NCI-H2107 treated with DMSO at 0.1 percent for 48 hours (cell line): ENCODE data around the gene ARID1B.
A peak's percentile ranks its signal among the peaks of the same experiment; 100 is the strongest.

ENCODE experiments used
- DNase-seq: peaks from one replicate; lab custom pipeline; 2025; ENCODE audit not compliant: unreplicated experiment; lab: John Stamatoyannopoulos, UW

The ARID1B gene

GRCh38 chr6:156776840-156777576 lies at the start of gene ARID1B:
ARID1B (plus strand) TSS chr6:156777378; CDS start chr6:156777681, 303 bp downstream.
- DNase-seq, result peak; percentile 54

GRCh38 chr6:156727715-156728385 lies 49.3 kb upstream of the ARID1B start:
- DNase-seq, result no peak

- DNase-seq, result no peak
These were observed 47.9 kb upstream of the ARID1B start for GRCh38 chr6:156729248-156729647.

- peak; percentile 36 for DNase-seq
These were observed 45.8 kb upstream of the ARID1B start for GRCh38 chr6:156731396-156731795.

- DNase-seq, result no peak
These were observed 41.4 kb upstream of the ARID1B start for GRCh38 chr6:156735751-156736150.

GRCh38 chr6:156740604-156741003 lies 36.6 kb upstream of the ARID1B start:
- DNase-seq, result no peak

GRCh38 chr6:156741287-156742073 lies 35.7 kb upstream of the ARID1B start:
- no peak for DNase-seq

GRCh38 chr6:156747715-156748114 lies 29.5 kb upstream of the ARID1B start:
- no peak for DNase-seq

GRCh38 chr6:156748504-156748903 lies 28.7 kb upstream of the ARID1B start:
- DNase-seq, result no peak

GRCh38 chr6:156752666-156753301 lies 24.4 kb upstream of the ARID1B start:
- DNase-seq, result no peak

- DNase-seq, result no peak
These were observed 20.3 kb upstream of the ARID1B start for GRCh38 chr6:156756630-156757610.

GRCh38 chr6:156757849-156758248 lies 19.3 kb upstream of the ARID1B start:
- DNase-seq, result no peak

GRCh38 chr6:156760377-156760776 lies 16.8 kb upstream of the ARID1B start:
- DNase-seq, result no peak

- no peak for DNase-seq
These were observed 14.6 kb upstream of the ARID1B start for GRCh38 chr6:156762547-156762946.

- DNase-seq, result no peak
These were observed 12.1 kb upstream of the ARID1B start for GRCh38 chr6:156765117-156765516.

- no peak for DNase-seq
These were observed 9.3 kb upstream of the ARID1B start for GRCh38 chr6:156767603-156768467.

GRCh38 chr6:156771047-156771446 lies 6.1 kb upstream of the ARID1B start:
- DNase-seq, result no peak

GRCh38 chr6:156771761-156772160 lies 5.4 kb upstream of the ARID1B start:
- DNase-seq, result no peak

GRCh38 chr6:156773476-156773875 lies 3.7 kb upstream of the ARID1B start:
- DNase-seq, result no peak
